Peyer's patch (tissue), 4 donors: Measurements from ENCODE around the gene PLEKHM2.

ENCODE experiments used
- POLR2A ChIP-seq, 2 donors: fragments of 450-650 bp; IDR thresholded peaks; one replicate each; pipeline ENCODE4 v1.5.1; 2017; ENCODE audit warnings: antibody characterized with exemption in 2 of 2, mild to moderate bottlenecking in 2 of 2, moderate library complexity in 2 of 2
- TF ChIP-seq, protein P1 (sequence below), 6 experiments: fragments of 450-650 bp in 4 of 6; fragments of 200-600 bp in 2 of 6; sonication (generic) in 1 of 6; IDR thresholded peaks; one replicate each; pipeline ENCODE4 v1.5.1; 2017 to 2019; ENCODE audit warnings: antibody characterized with exemption in 6 of 6, mild to moderate bottlenecking in 3 of 6, moderate library complexity in 1 of 6

- TF ChIP-seq, protein P1, sequence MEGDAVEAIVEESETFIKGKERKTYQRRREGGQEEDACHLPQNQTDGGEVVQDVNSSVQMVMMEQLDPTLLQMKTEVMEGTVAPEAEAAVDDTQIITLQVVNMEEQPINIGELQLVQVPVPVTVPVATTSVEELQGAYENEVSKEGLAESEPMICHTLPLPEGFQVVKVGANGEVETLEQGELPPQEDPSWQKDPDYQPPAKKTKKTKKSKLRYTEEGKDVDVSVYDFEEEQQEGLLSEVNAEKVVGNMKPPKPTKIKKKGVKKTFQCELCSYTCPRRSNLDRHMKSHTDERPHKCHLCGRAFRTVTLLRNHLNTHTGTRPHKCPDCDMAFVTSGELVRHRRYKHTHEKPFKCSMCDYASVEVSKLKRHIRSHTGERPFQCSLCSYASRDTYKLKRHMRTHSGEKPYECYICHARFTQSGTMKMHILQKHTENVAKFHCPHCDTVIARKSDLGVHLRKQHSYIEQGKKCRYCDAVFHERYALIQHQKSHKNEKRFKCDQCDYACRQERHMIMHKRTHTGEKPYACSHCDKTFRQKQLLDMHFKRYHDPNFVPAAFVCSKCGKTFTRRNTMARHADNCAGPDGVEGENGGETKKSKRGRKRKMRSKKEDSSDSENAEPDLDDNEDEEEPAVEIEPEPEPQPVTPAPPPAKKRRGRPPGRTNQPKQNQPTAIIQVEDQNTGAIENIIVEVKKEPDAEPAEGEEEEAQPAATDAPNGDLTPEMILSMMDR (IDR thresholded peaks at IDR 0.05): no peak
- TF ChIP-seq POLR2A (IDR thresholded peaks at IDR 0.05): no peak
These were observed 47.7 kb upstream of the PLEKHM2 start for GRCh38 chr1:15636436-15636835.
